Lower lobe of right lung (tissue), 2 donors: ENCODE measurements around the gene CD46. TPM values are rescaled to one million over a fixed set of nuclear protein-coding genes. Genes with fewer than 3 reads are reported as not detected.
A peak's percentile ranks its signal among the peaks of the same experiment; 100 is the strongest.

Experiments used
- ATAC-seq, 2 donors: fragments of 200-7000 bp; cut with Tn5 transposase; one replicate each; pipeline ENCODE4 v1.9.1; 2020 to 2022; ENCODE audit warnings: mild to moderate bottlenecking in 2 of 2, moderate library complexity in 2 of 2
- DNase-seq: peaks from one replicate; pipeline ENCODE4 v3.0.0-alpha.2; 2020
- H3K27ac ChIP-seq: fragments of 200-600 bp; one replicate; pipeline ENCODE4 v1.8.0; 2022
- H3K27me3 ChIP-seq: fragments of 200-600 bp; one replicate; pipeline ENCODE4 v1.8.0; 2022; ENCODE audit warnings: low read depth
- H3K36me3 ChIP-seq: fragments of 200-600 bp; one replicate; pipeline ENCODE4 v1.8.0; 2022; ENCODE audit warnings: mild to moderate bottlenecking
- H3K4me1 ChIP-seq: fragments of 200-600 bp; one replicate; pipeline ENCODE4 v1.8.0; 2022
- H3K4me3 ChIP-seq: fragments of 200-600 bp; one replicate; pipeline ENCODE4 v1.8.0; 2022; ENCODE audit warnings: mild to moderate bottlenecking
- H3K9me3 ChIP-seq: fragments of 200-600 bp; one replicate; pipeline ENCODE4 v1.8.0; 2022
- intact Hi-C: fragments of 100-400 bp; cut with DNase I; formaldehyde crosslinking; loops from one replicate; pipeline ENCODE4 v1.11.0; 2022
- total RNA-seq: library from RNA; stranded (reverse); fragmentation: NEBNext Ultra II Directional; extraction: Animal tissue kit (Norgen Biotek cat#: 25700); gene quantifications from one replicate; pipeline ENCODE4 v1.2.1, GENCODE V29; 2021
- TF ChIP-seq, protein P1 (sequence below): fragments of 200-600 bp; IDR thresholded peaks from one replicate; pipeline ENCODE4 v1.8.0; 2022; ENCODE audit warnings: antibody characterized with exemption, mild to moderate bottlenecking
- donor health status: DM: no; HTN: yes; CAD: no; lungs with severe emphysema.

CD46 gene
- total RNA-seq, 1 donor from 2014 or later, result 302 TPM

GRCh38 chr1:207817778-207818751, 66.2 kb downstream of the CD46 start:
- TF ChIP-seq, protein P1, sequence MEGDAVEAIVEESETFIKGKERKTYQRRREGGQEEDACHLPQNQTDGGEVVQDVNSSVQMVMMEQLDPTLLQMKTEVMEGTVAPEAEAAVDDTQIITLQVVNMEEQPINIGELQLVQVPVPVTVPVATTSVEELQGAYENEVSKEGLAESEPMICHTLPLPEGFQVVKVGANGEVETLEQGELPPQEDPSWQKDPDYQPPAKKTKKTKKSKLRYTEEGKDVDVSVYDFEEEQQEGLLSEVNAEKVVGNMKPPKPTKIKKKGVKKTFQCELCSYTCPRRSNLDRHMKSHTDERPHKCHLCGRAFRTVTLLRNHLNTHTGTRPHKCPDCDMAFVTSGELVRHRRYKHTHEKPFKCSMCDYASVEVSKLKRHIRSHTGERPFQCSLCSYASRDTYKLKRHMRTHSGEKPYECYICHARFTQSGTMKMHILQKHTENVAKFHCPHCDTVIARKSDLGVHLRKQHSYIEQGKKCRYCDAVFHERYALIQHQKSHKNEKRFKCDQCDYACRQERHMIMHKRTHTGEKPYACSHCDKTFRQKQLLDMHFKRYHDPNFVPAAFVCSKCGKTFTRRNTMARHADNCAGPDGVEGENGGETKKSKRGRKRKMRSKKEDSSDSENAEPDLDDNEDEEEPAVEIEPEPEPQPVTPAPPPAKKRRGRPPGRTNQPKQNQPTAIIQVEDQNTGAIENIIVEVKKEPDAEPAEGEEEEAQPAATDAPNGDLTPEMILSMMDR, result no peak
- Histone ChIP-seq H3K27ac (no peak overlapping the region), H3K27me3 (no peaks in the 10 kb centered on the region), H3K9me3 (no peaks in the 10 kb centered on the region), H3K4me1 (peaks cover 89% of the 10 kb centered on the region), H3K4me3 (peak overlapping the region; percentile 76), H3K36me3 (peaks cover 79% of the 10 kb centered on the region)
- ATAC-seq (no peak), DNase-seq (no peak)
- intact Hi-C loops, result no loop called here

DNA sequence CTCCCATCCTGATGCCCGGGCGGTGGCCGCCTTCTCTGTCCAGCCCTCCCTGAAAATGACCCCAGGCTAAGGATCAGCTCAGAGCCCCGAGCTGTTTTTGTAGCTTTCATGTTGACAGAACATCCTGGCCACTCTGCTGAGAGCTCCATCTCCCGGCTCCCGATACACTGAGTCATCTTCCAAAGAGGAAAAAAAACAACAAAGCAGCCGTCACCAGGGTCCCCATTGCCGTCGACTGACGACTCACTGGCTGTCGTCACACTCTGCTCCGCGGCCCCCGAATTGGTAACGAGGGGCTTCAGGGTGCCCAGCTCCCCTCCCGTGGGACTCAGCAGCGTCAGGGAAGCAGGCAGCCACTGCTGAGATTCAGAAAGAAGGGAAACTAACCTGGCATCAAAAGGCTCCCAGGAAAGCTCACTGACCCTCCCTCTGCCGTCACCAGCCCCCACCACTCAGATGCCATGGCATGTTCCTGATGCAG, 67.2 kb downstream of the CD46 start:
- no peak for ATAC-seq
- Histone ChIP-seq H3K4me1 (peaks cover 81% of the 10 kb centered on the region), H3K36me3 (peaks cover 70% of the 10 kb centered on the region), H3K27ac (no peak overlapping the region), H3K4me3 (peak overlapping the region; percentile 76), H3K27me3 (no peaks in the 10 kb centered on the region), H3K9me3 (no peaks in the 10 kb centered on the region)
- intact Hi-C loops, result no loop called here
- no peak for DNase-seq
- TF ChIP-seq, protein P1, result no peak

DNA sequence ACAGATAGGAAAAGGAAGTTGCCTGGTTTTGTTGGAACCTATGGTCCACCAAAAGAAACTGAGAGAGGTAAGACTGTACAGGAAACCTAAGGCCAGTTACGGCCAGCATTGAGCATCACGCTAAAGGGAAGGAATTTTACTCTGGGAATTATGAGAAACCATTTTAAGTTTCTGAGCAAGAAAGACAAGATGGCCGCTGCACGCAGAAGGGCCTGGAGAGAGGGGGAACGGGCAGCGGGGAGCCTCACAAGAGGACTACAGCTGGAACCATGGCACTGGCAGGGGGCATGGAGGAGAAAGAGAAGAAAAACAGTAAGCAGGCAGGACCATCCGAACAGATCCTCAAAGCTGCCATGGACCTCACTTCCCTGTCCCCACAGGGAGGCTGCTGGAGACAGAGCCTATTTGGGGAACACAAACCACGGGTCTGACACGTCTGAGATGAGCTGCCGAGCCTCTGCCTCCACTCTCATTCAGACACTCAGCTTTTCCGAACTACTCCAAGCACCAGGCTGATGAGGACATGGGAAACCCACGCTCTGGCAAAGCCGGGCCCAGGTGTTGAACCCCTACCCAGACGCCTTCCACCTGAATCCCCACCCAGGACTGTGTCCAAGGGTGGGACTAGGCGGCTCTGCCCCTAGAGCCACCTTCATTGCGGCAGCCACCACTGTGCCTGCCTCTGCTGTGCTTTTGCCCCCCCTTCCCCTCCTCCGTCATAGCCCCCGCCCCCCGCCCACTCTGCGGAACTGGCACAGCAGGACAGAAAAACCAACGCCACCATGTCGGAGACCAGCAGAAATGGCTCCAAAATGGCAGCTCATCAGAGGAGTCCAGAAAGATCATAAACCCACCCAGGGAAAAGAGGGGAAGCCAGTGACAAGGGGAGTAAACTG, 69.0 kb downstream of the CD46 start:
- no peak for DNase-seq
- intact Hi-C loops, result no loop called here
- H3K27ac ChIP-seq, result no peak overlapping the region
- H3K27me3 ChIP-seq, result no peaks in the 10 kb centered on the region
- peak overlapping the region; percentile 76 for H3K4me3 ChIP-seq
- no peak for ATAC-seq
- H3K36me3 ChIP-seq, result peaks cover 52% of the 10 kb centered on the region
- H3K4me1 ChIP-seq, result peaks cover 81% of the 10 kb centered on the region
- no peaks in the 10 kb centered on the region for H3K9me3 ChIP-seq
- TF ChIP-seq, protein P1, result no peak

DNA sequence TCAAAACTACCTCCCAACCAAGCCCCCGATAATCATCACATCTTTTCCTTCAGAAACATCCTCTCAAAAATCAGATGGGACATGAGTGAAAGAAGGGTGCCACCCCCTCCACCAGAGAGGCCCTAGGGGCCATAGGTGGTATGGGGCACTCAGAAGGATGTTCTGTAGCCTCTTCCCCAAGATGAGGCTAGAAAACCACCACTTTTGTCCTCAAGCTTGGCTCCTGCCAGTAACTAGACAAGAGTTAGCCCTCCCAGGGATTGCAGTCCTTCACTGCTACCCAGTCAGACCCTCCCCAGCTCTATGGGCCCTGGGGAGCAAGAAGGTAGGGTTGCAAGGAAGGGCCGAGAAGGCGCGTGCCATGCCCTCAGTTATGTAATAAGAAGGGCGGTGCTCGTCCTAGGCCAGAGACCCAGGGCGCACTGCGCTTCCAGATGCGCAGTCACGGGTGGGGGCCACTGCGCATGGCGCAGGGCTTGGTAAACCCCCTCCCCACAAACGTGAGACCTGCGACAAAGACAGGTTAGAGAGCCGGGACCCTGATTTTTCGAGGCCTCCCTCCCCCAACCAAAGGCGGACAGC, 69.7 kb downstream of the CD46 start:
- ATAC-seq, result no peak
- Histone ChIP-seq H3K27me3 (no peaks in the 10 kb centered on the region), H3K4me1 (peaks cover 82% of the 10 kb centered on the region), H3K4me3 (peak overlapping the region; percentile 76), H3K36me3 (peaks cover 46% of the 10 kb centered on the region), H3K9me3 (no peaks in the 10 kb centered on the region), H3K27ac (peak overlapping the region; percentile 99)
- TF ChIP-seq, protein P1, result no peak
- DNase-seq, result no peak
- intact Hi-C loops, result no loop called here

DNA sequence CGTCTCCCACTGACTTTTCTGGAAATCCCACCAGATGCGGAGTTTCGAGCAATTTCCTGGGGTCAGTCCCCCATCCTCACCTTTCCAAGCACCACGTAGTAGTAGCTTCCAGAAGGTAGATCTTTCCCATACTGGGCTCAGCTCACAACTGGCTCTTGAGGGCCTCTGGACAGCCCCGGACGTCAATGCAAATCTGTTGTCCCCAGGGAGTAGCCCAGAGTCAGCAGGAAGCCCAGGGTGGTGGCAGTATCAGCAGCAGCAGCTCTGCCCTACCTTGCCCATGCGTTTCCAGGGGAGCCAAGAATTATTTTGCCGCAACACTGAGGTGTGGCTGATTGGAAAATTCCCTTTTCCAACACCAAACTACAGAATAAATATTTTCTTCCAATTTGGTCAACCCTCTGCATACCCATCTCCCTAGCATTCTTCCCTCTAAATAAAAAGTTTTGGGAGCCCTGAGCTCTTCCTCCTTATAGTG, 70.3 kb downstream of the CD46 start:
- DNase-seq (no peak), ATAC-seq (no peak)
- Histone ChIP-seq H3K27me3 (no peaks in the 10 kb centered on the region), H3K36me3 (peaks cover 40% of the 10 kb centered on the region), H3K9me3 (no peaks in the 10 kb centered on the region), H3K4me3 (peak overlapping the region; percentile 76), H3K27ac (peak overlapping the region; percentile 99), H3K4me1 (peaks cover 82% of the 10 kb centered on the region)
- TF ChIP-seq, protein P1, result no peak
- intact Hi-C loops, result no loop called here
